GM18951 (cell line): ENCODE data around the gene PRLHR.

Experiments used
- POLR2A ChIP-seq: IDR thresholded peaks from 4 replicates; pipeline ENCODE4 v1.6.1; 2011; ENCODE audit warnings: mild to moderate bottlenecking; ENCODE audit not compliant: insufficient read length, insufficient read depth; ENCODE audit errors: extremely low read depth
- in situ Hi-C: fragments of 300-500 bp; cut with MboI; formaldehyde crosslinking; loops from one replicate; pipeline ENCODE4 v1.12.0; 2022; ENCODE audit warnings: low sequenced_read_pairs, mixed read lengths, inconsistent platforms; ENCODE audit not compliant: unreplicated experiment

Gene PRLHR

GRCh38 chr10:118583611-118584010 is 11.8 kb downstream of the PRLHR start:
- in situ Hi-C loops, result no loop called here
- no peak for TF ChIP-seq POLR2A

GRCh38 chr10:118582511-118582910 is 12.9 kb downstream of the PRLHR start:
- in situ Hi-C loops, result no loop called here
- no peak for TF ChIP-seq POLR2A

- no peak for TF ChIP-seq POLR2A
Measured at GRCh38 chr10:118581340-118581739, 14.1 kb downstream of the PRLHR start.

GRCh38 chr10:118580702-118581101 is 14.7 kb downstream of the PRLHR start:
- in situ Hi-C loops, result no loop called here
- TF ChIP-seq POLR2A, result no peak

More at GRCh38 chr10:118581340-118581739, 14.1 kb downstream of the PRLHR start:
- in situ Hi-C loops, result no loop called here

- in situ Hi-C loops, result no loop called here
- no peak for TF ChIP-seq POLR2A
Measured at GRCh38 chr10:118573512-118573911, 21.9 kb downstream of the PRLHR start.

- TF ChIP-seq POLR2A, result no peak
- in situ Hi-C loops, result no loop called here
Measured at GRCh38 chr10:118572256-118573041, 23.0 kb downstream of the PRLHR start.

GRCh38 chr10:118571123-118571522 is 24.3 kb downstream of the PRLHR start:
- in situ Hi-C loops, result no loop called here
- no peak for TF ChIP-seq POLR2A

- no peak for TF ChIP-seq POLR2A
- in situ Hi-C loops, result no loop called here
Measured at GRCh38 chr10:118570591-118570990, 24.9 kb downstream of the PRLHR start.

- in situ Hi-C loops, result loop anchor here (10.0 kb wide), 1 partner anchor 145 kb away; no protein-coding TSS in a partner anchor
- no peak for TF ChIP-seq POLR2A
Measured at GRCh38 chr10:118569882-118570252, 25.6 kb downstream of the PRLHR start.

GRCh38 chr10:118569241-118569881 is 26.1 kb downstream of the PRLHR start:
- in situ Hi-C loops, result loop anchor here (10.0 kb wide), 1 partner anchor 145 kb away; no protein-coding TSS in a partner anchor
- no peak for TF ChIP-seq POLR2A

GRCh38 chr10:118568327-118568848 is 27.1 kb downstream of the PRLHR start:
- TF ChIP-seq POLR2A, result no peak
- in situ Hi-C loops, result loop anchor here (10.0 kb wide), 1 partner anchor 146 kb away; no protein-coding TSS in a partner anchor

GRCh38 chr10:118567701-118568248 is 27.7 kb downstream of the PRLHR start:
- TF ChIP-seq POLR2A, result no peak
- in situ Hi-C loops, result loop anchor here (10.0 kb wide), 1 partner anchor 147 kb away; no protein-coding TSS in a partner anchor

GRCh38 chr10:118566911-118567310 is 28.5 kb downstream of the PRLHR start:
- TF ChIP-seq POLR2A, result no peak
- in situ Hi-C loops, result loop anchor here (10.0 kb wide), 1 partner anchor 148 kb away; no protein-coding TSS in a partner anchor

- in situ Hi-C loops, result loop anchor here (10.0 kb wide), 1 partner anchor 149 kb away; no protein-coding TSS in a partner anchor
- no peak for TF ChIP-seq POLR2A
Measured at GRCh38 chr10:118565301-118566075, 30.0 kb downstream of the PRLHR start.
